Measurements from ENCODE around the gene NSF. TPM values are rescaled to one million over a fixed set of nuclear protein-coding genes. Genes with fewer than 3 reads are reported as not detected.
A peak's percentile ranks its signal among the peaks of the same experiment; 100 is the strongest.
"Not testable (repeated sequence)": the region's sequence is repeated elsewhere in the genome, so short reads cannot be mapped to it uniquely, and the experiment has no call there.

NSF gene
- 10 to 100 TPM; 15.0 to 34.2 (median 28.3) TPM for total RNA-seq
- 10 to 100 TPM; 25.2 to 41.8 (median 30.0) TPM for polyA plus RNA-seq

DNA sequence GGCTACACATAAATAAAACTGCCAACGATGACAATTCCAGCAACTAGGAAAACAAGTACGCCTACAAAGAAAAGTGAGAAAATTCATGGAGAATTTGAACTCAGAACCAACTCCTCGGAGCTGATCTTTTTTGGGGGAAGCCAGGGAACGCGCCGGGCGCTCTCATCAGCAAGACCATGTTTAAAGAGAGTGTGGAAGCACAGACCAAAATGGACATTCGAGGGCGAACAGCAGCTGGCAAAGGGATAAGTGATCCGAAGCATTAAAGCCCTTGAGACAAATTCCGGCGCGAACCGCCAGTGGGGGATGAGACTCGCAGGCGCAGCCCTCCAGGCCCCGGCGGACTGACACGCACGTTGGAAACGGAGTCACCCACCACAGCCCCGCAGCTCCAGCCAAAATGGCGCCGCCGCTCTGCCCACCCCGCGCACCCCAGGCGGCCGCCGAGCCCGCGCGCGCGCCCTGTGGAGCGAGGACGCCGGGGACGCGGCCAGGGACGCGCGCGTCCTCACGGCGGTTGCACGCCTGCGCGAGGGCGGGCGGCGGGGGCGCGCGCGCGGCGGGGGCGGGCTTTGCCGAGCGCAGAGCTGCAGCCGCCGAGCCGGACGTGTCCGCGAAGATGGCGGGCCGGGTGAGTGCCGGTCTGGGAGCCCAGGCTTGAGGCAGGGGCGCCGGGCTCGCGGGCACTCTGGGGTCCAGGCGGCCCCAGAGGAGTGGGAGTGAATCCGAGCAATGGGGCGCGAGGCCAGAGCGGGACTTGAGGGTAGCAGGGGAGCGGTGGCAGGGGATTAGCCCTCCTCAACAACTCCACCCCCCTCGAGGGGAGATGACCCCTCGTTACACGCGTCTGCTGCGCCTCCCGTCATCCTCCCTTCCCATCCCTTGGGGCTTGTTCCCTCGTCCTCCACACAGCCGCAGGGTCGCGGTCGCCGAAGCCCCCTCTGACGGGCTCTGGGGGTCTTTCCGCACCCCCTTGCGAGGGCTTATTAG is at the start of gene NSF:
TSS of gene NSF (plus strand) at position 513 of the 990 bp plus-strand sequence. CDS start at position 620, 107 bp downstream.
- no CpG with 5 or more reads among the region's 95 CpGs for WGBS, 2 donors
- H3K9me3 ChIP-seq; H3K4me1 ChIP-seq; intact Hi-C loops (cut with DNase I); DNase-seq; H3K27me3 ChIP-seq; H3K36me3 ChIP-seq; H3K4me3 ChIP-seq; H3K27ac ChIP-seq: not testable (repeated sequence)

DNA sequence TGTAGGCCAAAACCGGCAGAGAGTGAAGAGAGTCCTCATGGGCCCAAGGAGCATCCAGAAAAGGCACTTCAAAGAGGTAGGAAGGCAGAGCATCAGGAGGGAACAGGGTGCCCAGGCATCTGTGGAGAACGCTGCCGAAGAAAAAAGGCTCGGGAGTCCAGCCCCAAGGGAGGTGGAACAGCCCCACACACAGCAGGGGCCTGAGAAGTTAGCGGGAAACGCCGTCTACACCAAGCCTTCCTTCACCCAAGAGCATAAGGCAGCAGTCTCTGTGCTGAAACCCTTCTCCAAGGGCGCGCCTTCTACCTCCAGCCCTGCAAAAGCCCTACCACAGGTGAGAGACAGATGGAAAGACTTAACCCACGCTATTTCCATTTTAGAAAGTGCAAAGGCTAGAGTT is 41.9 kb upstream of the NSF start:
- intact Hi-C loops (cut with DNase I); H3K36me3 ChIP-seq; DNase-seq; H3K27ac ChIP-seq; H3K4me1 ChIP-seq; H3K4me3 ChIP-seq; H3K27me3 ChIP-seq; H3K9me3 ChIP-seq: not testable (repeated sequence)
- WGBS, 2 donors, result 94 to 97% methylated on average over 9 of the region's 10 CpGs

DNA sequence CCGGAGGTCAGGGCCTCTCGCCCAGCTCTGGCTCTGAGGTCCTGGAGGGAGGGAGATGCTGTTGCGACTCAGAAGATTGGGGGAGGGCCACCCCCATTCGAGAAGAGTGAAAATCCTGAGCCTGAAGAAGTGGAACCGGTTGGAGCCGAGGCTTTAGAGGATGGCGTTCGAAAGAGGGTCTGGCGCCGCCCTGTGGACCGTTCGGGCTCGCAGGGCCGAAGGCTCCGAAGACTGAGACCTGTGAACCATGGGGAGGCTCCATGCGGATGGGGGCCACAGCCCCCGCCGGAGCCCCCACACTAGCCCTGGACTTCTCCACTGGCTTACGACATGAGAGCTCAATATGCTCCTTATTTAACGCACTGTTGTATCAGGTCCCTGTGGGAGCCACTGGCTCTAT is 31.3 kb upstream of the NSF start:
- H3K27ac ChIP-seq; H3K9me3 ChIP-seq; H3K27me3 ChIP-seq; intact Hi-C loops (cut with DNase I); H3K36me3 ChIP-seq; DNase-seq; H3K4me1 ChIP-seq; H3K4me3 ChIP-seq: not testable (repeated sequence)
- WGBS, 2 donors, result no CpG with 5 or more reads among the region's 20 CpGs

DNA sequence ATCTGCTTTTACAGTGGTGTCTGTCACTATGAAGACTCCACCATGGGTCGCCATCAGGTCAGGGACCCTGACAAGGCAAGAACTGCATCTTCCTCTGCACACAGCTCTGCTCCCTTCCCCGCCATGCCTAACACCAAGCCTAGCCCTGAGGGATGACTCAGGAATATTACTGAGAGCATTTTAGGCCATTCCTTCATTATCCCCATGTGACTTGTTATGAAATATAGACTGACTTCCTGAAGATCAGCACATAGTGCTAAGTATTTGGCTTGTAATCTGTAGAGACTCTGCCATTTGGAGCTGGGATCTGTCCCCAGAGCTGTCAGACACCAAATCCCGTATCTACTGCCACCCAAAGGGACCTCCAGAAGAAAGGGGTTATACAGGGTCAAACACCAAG is 30.4 kb upstream of the NSF start:
- no CpG with 5 or more reads among the region's 3 CpGs for WGBS, 2 donors
- intact Hi-C loops (cut with DNase I); H3K27me3 ChIP-seq; H3K27ac ChIP-seq; H3K36me3 ChIP-seq; H3K9me3 ChIP-seq; H3K4me3 ChIP-seq; DNase-seq; H3K4me1 ChIP-seq: not testable (repeated sequence)

DNA sequence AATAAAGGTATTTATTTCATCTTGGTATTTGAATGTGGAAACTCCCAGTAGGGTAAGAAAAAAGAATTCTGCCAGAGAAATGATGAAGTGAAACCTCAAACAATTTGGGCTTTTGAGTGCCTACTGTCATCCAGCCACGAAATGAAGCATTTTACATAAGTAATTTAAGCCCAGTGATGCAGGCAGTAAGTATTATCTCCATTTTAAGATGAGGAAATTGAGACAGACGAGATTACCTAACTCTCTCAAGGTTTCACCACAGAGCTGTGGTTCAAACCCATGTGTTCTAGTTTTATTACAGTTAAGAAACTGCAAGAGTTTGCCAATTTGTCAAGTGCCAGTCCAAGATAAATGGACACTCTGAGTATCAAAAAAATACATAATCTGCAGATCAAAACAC is 24.2 kb upstream of the NSF start:
- H3K27ac ChIP-seq; DNase-seq; H3K27me3 ChIP-seq; intact Hi-C loops (cut with DNase I); H3K4me3 ChIP-seq; H3K4me1 ChIP-seq; H3K9me3 ChIP-seq; H3K36me3 ChIP-seq: not testable (repeated sequence)
- WGBS, 2 donors, result no CpG with 5 or more reads among the region's 2 CpGs

DNA sequence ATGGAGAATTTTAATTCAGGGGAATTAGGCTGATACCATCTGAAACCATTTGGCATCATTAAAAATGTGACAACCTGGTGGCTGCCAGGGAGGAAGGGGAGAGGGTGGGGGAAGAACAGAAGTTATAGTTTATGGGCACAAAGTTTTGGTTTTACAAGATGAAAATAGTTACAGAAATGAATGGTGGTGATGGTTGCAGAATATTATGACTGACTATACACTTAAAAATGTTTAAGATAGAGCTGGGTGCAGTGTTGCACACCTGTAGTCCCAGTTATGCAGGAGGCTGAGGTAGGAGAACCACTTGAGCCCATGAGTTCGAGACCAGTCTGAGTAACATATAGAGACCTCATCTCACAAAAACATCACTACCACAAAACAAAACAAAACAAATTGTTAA is 23.5 kb upstream of the NSF start:
- not testable (repeated sequence) for DNase-seq

DNA sequence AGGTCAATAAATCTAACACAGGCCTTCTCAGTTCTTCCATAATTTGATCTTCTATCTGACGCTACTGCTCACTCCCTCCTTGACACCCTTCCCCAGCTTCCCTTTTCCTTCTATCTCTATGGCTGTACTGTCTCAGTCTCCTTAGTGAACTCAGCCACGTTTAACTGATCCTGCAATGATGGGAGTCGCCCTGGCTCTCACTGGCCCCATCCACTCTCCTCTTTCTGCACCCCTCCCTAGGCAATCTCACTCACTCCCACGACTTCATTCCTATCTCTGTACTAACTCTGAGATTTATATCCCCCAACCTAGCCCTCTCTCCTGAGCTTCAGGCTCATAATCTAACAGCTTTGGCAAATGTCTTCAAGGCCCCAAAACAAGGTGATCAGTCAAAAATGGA is 18.7 kb upstream of the NSF start:
- H3K4me3 ChIP-seq; intact Hi-C loops (cut with DNase I); DNase-seq; H3K27ac ChIP-seq; H3K9me3 ChIP-seq; H3K4me1 ChIP-seq; H3K36me3 ChIP-seq; H3K27me3 ChIP-seq: not testable (repeated sequence)
- no CpG with 5 or more reads among the region's 4 CpGs for WGBS, 2 donors

More for the DNA sequence above, 23.5 kb upstream of the NSF start:
- WGBS, 2 donors, result no CpG with 5 or more reads among the region's 1 CpG
- H3K4me3 ChIP-seq; H3K27me3 ChIP-seq; H3K9me3 ChIP-seq; H3K4me1 ChIP-seq; intact Hi-C loops (cut with DNase I); H3K27ac ChIP-seq; H3K36me3 ChIP-seq: not testable (repeated sequence)

DNA sequence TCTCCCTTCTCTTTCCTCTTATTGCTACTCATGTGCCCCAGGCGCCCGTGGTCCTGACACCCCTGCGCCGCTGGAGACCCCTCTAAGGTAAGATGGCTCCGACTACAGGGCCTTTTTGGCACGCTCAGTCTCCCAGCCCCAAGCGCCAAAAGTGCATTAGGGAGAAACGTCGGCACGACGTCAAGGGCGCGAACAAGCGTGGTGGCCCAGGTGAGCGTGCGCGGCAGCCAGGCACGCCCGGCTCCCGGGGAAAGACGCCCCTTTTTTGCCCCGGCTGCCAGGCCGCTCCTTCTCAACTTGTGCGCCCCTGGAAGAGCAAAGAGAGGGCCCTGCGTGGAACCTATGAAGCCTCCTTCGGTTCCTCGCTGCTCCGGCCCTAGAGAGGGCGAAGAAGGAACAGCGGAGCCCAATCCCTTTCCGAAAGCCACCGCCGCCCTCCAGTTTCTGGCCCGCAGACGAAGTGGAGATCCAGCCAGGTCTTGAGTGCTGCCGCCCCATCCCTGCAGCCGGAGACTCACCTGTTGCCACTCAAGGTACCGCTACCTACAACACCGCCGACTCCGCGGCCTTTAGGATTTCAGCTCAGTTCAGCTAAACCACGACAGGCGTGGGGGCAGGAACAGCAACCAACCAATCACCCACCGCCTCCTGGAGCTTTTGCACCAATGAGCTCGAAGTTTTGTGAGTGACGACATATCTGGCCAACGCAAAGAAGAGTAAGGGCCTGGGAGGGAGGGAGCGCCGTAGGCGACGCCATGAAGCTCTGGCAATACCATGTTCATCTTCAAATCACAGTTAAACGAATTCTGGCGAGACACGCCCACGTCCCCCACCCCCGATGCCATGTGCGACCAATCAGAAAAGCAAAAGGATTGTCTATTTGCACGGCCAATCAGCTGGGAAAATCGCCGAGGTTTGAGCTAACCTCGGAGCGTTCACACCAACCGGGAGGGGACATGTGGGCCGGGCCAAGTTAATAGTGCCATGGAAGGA is 11.1 kb upstream of the NSF start, which contains the start of gene ARL17A:
TSS of gene ARL17A (minus strand) at position 609 of the 993 bp plus-strand sequence. CDS start 3,369 bp downstream, outside the sequence.
- H3K4me1 ChIP-seq; intact Hi-C loops (cut with DNase I); H3K36me3 ChIP-seq; H3K27me3 ChIP-seq; H3K9me3 ChIP-seq: not testable (repeated sequence)
- peak within 1 kb of the TSS in 1 of 4 donors; percentile 27 for H3K4me3 ChIP-seq
- H3K27ac ChIP-seq, result peak within 1 kb of the TSS; percentile 61 to 83 (median 72)
- WGBS, 2 donors, result 0% methylated on average over 12 to 15 of the region's 65 CpGs
- DNase-seq, result peak; percentile 94

DNA sequence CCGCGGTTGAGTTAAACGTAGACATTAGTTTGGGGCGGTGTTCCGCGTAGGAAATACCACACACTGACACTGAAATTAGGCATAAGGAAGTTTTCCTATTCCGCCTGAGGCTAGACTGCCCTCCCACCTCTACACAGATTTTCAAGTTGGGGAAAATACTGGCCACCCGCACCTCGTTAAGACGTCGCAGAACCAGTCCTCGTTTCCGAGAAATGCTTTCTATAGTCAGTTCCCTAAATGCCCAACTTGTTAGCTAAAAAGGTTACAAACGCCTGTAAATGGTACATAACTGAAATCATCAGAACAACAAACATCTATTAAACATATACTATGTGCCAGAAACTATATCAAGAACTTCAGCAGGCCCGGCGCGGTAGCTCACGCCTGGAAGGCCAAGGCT is 10.4 kb upstream of the NSF start:
- Histone ChIP-seq H3K4me3 (peak overlapping the region in 1 of 4 donors; percentile 27), H3K27ac (peak overlapping the region; percentile 61 to 83 (median 72))
- H3K27me3 ChIP-seq; DNase-seq; H3K9me3 ChIP-seq; intact Hi-C loops (cut with DNase I); H3K4me1 ChIP-seq; H3K36me3 ChIP-seq: not testable (repeated sequence)
- WGBS, 2 donors, result 0 to 1% methylated on average over 5 to 9 of the region's 18 CpGs

DNA sequence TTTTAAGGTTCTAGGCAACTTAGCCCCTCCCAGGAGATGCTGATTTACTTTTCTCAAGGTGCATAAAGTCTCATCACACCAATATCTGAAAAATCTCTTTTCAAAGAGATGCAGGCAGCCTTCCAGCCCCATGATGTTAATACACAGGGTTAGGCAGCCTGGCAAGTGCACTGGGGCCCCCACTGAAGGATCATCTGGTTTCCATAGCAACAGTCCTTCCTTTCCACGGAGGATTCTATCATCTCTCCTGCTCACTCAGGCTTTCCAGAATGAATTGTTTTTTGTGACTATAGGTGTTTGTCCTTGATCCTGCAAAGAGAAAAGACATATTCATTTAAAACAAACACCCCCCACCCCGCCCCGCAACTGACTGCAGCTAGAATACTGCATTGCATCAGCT is 5.0 kb upstream of the NSF start:
- H3K36me3 ChIP-seq; intact Hi-C loops (cut with DNase I); H3K27me3 ChIP-seq; H3K27ac ChIP-seq; H3K9me3 ChIP-seq; H3K4me1 ChIP-seq; H3K4me3 ChIP-seq; DNase-seq: not testable (repeated sequence)
- WGBS, 2 donors, result no CpG with 5 or more reads among the region's 3 CpGs

DNA sequence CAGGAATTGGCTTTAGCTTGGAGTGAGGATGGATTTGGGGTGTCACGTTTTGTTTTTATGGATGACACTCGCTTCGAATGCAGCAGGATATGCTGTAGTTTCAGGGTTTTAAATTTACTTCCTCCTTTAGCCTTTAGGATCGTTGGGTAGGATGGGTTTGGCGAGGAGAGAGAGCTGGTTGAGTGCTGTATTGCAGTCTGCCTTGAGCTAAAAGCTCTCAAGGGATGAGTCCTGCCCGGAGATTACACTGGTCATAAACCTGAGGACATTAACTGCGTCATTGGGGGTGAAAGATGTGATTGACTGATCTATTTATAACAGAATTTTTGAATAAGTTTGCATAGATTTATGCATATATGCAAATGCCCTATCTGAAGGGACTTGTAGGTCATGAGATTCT is 863 bp downstream of the NSF start:
- H3K4me3 ChIP-seq; DNase-seq; H3K36me3 ChIP-seq; H3K9me3 ChIP-seq; H3K27me3 ChIP-seq; intact Hi-C loops (cut with DNase I); H3K27ac ChIP-seq; H3K4me1 ChIP-seq: not testable (repeated sequence)
- no CpG with 5 or more reads among the region's 7 CpGs for WGBS, 2 donors

DNA sequence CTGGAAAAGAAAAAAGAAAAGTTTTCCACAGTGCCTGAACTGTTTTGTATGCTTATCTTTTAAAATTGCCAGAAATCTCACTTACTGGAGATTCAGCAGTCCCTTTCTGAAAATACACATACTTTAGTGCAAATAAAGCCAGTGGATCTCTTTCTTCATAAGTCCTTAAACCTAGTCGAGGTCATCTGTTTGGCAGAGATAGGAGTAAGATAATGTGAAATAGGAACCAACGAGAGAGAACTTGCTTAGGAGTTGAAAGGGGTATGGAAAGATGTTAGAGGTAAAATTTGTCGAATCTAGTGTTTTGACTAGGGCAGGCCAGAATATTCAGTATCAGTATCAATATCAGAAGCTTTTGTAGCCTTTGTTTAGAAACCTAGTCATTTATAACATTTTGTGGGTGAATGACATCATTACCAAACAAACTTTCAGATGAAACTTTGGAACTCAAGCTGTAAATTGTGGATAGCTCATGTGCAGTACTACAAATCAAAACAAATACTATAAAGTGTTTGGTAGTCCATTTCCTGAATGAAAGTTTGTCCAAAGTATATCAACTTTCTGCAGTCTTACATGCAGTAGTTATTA is 8.0 kb downstream of the NSF start:
- H3K27me3 ChIP-seq; DNase-seq; H3K4me1 ChIP-seq; H3K9me3 ChIP-seq; H3K4me3 ChIP-seq; H3K36me3 ChIP-seq; intact Hi-C loops (cut with DNase I); H3K27ac ChIP-seq: not testable (repeated sequence)
- 8 to 38% methylated on average over 2 of the region's 3 CpGs for WGBS, 2 donors
